Endothelial cell of umbilical vein (primary cell): ENCODE data around the gene MRPS21.

Experiments
- EZH2 ChIP-seq: IDR thresholded peaks from 2 replicates; pipeline ENCODE4 v1.6.1; 2012; ENCODE audit warnings: borderline replicate concordance, low read depth, mild to moderate bottlenecking, moderate library complexity, low read length, inconsistent platforms; ENCODE audit not compliant: severe bottlenecking
- GATA2 ChIP-seq: IDR thresholded peaks from 2 replicates; pipeline ENCODE4 v1.7.0; 2011; ENCODE audit warnings: low read depth, mild to moderate bottlenecking, moderate library complexity, mixed read lengths, low read length; ENCODE audit not compliant: insufficient read length, insufficient read depth
- JUN ChIP-seq: IDR thresholded peaks from 2 replicates; pipeline ENCODE4 v1.6.1; 2011; ENCODE audit warnings: borderline replicate concordance, low read depth; ENCODE audit not compliant: insufficient read length, insufficient read depth
- MYC ChIP-seq: IDR thresholded peaks from one replicate; pipeline ENCODE4 v1.6.1; 2011; ENCODE audit warnings: mild to moderate bottlenecking, low read depth, low read length
- POLR2A ChIP-seq: IDR thresholded peaks from 2 replicates; pipeline ENCODE4 v1.6.1; 2012; ENCODE audit warnings: low read depth, mild to moderate bottlenecking, control low read depth, low read length
- POLR2AphosphoS5 ChIP-seq: IDR thresholded peaks from 2 replicates; pipeline ENCODE4 v1.6.1; 2012; ENCODE audit warnings: low read depth, mild to moderate bottlenecking, control low read depth, low read length, moderate library complexity; ENCODE audit not compliant: insufficient read depth
- TF ChIP-seq, protein P1 (sequence below), 2 donors: IDR thresholded peaks; 1 replicate in 1 of 2; 2 replicates in 1 of 2; pipeline ENCODE4 v1.5.1; 2011; ENCODE audit warnings: low read length in 2 of 2, mild to moderate bottlenecking in 2 of 2, moderate library complexity in 2 of 2, control low read depth in 1 of 2, inconsistent platforms in 1 of 2, low read depth in 1 of 2; ENCODE audit not compliant: insufficient read depth in 1 of 2; ENCODE audit errors: extremely low read depth in 1 of 2
- TF ChIP-seq, protein P2 (sequence below): IDR thresholded peaks from 2 replicates; pipeline ENCODE4 v1.6.1; 2011; ENCODE audit not compliant: insufficient read depth, insufficient read length

DNA sequence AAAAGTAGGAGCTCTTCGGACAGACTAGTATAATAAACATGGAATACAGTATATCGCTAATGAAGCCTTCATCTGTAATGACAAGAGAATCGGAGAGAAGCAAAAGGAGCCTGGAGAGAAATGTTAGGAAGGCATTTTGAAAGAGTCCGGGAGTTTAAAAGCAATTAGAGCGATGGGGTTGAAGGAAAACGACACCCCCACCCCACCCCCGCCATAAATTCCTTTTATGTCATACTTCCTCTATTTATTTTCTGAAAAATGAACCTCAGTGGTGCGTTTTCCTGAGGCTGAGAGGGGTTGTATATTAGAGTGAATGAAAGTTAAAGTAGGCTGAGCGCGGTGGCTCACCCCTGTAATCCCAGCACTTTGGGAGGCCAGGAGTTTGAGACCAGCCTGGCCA is 24.2 kb upstream of the MRPS21 start:
- TF ChIP-seq, protein P1, sequence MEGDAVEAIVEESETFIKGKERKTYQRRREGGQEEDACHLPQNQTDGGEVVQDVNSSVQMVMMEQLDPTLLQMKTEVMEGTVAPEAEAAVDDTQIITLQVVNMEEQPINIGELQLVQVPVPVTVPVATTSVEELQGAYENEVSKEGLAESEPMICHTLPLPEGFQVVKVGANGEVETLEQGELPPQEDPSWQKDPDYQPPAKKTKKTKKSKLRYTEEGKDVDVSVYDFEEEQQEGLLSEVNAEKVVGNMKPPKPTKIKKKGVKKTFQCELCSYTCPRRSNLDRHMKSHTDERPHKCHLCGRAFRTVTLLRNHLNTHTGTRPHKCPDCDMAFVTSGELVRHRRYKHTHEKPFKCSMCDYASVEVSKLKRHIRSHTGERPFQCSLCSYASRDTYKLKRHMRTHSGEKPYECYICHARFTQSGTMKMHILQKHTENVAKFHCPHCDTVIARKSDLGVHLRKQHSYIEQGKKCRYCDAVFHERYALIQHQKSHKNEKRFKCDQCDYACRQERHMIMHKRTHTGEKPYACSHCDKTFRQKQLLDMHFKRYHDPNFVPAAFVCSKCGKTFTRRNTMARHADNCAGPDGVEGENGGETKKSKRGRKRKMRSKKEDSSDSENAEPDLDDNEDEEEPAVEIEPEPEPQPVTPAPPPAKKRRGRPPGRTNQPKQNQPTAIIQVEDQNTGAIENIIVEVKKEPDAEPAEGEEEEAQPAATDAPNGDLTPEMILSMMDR (IDR thresholded peaks at IDR 0.05; ENCODE audit: extremely low read depth in 1 of 2, insufficient read depth in 1 of 2, low read depth in 1 of 2, low read length in 2 of 2) = no peak
- no peak for TF ChIP-seq POLR2AphosphoS5
- TF ChIP-seq EZH2 = no peak
- no peak for TF ChIP-seq POLR2A
- no peak for TF ChIP-seq MYC
- TF ChIP-seq GATA2 = no peak
- TF ChIP-seq, protein P2, sequence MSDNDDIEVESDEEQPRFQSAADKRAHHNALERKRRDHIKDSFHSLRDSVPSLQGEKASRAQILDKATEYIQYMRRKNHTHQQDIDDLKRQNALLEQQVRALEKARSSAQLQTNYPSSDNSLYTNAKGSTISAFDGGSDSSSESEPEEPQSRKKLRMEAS = no peak
- TF ChIP-seq JUN = no peak
